Sigmoid colon (tissue), 4 donors: ENCODE measurements around the gene MAGI2.

Source experiments
- CTCF ChIP-seq, 4 experiments: fragments of 450-650 bp in 3 of 4; fragments of 200-600 bp in 1 of 4; IDR thresholded peaks; one replicate each; pipeline ENCODE4 v1.5.1; 2016 to 2019; ENCODE audit warnings: antibody characterized with exemption in 4 of 4, mild to moderate bottlenecking in 3 of 4, moderate library complexity in 2 of 4
- EP300 ChIP-seq, 4 donors: sonication (generic); formaldehyde crosslinking; IDR thresholded peaks; one replicate each; pipeline ENCODE4 v1.6.1; 2017; ENCODE audit warnings: antibody characterized with exemption in 4 of 4
- POLR2A ChIP-seq, 2 donors: fragments of 450-650 bp; IDR thresholded peaks; one replicate each; pipeline ENCODE4 v1.6.1; 2016; ENCODE audit warnings: antibody characterized with exemption in 2 of 2, mild to moderate bottlenecking in 2 of 2, moderate library complexity in 2 of 2
- POLR2AphosphoS5 ChIP-seq, 4 donors: sonication (generic); formaldehyde crosslinking; IDR thresholded peaks; one replicate each; pipeline ENCODE4 v1.6.1; 2017; ENCODE audit warnings: antibody characterized with exemption in 4 of 4

GRCh38 chr7:78171398-78171797 is 1282.1 kb downstream of the MAGI2 start:
- TF ChIP-seq CTCF (IDR thresholded peaks at IDR 0.05) = no peak
- TF ChIP-seq POLR2A (IDR thresholded peaks at IDR 0.05) = no peak
- TF ChIP-seq EP300 (IDR thresholded peaks at IDR 0.05) = no peak
- TF ChIP-seq POLR2AphosphoS5 (IDR thresholded peaks at IDR 0.05) = no peak
